ENCODE data around the gene GPR107.

GPR107 gene

DNA sequence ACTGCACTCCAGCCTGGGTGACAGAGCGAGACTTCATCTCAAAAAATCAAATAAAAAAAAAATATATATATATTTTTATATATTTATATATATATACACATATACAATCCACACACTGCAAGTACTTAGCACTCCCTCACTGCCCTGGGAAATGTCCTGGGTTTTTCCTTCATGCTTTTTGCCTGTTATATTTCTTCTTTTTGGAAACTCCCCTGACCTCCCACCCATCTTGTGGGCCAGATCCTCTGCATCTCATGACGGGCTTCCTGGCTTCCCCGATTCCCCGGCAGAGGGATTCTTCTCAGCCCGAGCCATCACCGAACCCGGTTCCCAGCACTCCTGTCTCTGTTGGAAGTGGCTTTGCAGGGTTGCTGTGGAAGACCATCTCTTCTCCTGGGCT lies 79.0 kb downstream of the GPR107 start:
- Mint-ChIP-seq H3K27me3 (no peaks in the 10 kb centered on the region), H3K4me3 (no peak overlapping the region), H3K9me3 (no peaks in the 10 kb centered on the region), H3K4me1 (peaks cover 28% of the 10 kb centered on the region), H3K36me3 (peaks cover 12% of the 10 kb centered on the region), H3K27ac (no peak overlapping the region)
- ATAC-seq (ENCODE audit: low read depth), result no peak
- DNase-seq (ENCODE audit: low spot score in 2 of 2), result no peak

DNA sequence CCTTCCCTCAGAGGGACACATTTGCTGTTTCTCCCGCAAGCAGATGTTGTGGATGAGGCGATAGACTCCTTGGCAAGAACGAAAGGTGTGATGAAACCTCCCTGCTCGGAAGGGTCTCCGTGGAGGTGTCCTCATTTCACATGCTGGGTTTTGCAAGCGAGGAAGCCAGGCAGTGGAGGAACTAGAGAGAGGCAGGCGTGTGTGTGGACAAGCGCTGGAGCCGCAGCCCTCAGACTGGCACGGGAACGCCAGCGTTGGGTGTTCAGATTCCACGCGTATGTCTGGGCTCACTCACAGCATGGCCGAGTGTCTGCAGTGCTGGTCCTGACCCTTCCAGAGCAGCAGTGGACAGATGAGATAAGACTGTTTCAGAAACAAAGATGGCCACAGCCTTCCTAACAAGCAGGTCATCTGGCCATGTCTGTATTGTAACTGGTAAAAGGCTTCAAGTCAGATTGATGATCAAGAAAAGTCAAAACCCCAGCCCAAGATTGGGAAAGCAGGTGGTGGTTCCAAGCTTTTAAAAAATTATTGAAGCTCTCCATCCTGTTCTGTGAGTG lies 83.5 kb downstream of the GPR107 start:
- DNase-seq (ENCODE audit: low spot score in 2 of 2), result no peak
- Mint-ChIP-seq H3K4me3 (no peak overlapping the region), H3K36me3 (peaks cover 4% of the 10 kb centered on the region), H3K27ac (no peak overlapping the region), H3K27me3 (no peaks in the 10 kb centered on the region), H3K4me1 (peaks cover 5% of the 10 kb centered on the region), H3K9me3 (no peaks in the 10 kb centered on the region)
- no peak for ATAC-seq (ENCODE audit: low read depth)

DNA sequence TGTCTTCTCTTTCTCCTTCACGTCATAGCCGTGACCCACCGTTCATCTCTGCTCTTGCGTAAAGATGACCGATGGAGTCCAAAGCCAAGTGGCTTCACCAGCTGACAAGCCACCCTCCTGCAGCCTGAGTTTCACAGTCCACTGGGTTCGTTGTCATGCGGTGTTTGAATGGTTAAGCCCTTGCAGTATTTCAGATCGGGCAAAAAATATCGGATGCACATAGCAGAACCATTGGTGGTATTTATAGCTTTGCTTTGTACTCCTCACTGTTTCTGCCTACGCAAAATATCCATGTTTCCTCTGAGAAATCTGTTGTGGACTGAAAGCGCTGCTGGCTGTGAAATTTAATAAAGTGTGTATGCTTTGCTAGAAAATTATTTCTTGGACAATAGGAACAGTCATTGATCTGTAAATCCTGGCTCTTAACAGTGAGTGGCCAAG lies 84.0 kb downstream of the GPR107 start:
- Mint-ChIP-seq H3K27ac (no peak overlapping the region), H3K9me3 (no peaks in the 10 kb centered on the region), H3K4me3 (no peak overlapping the region), H3K27me3 (no peaks in the 10 kb centered on the region), H3K36me3 (peaks cover 4% of the 10 kb centered on the region), H3K4me1 (peaks cover 5% of the 10 kb centered on the region)
- ATAC-seq (ENCODE audit: low read depth), result no peak
- DNase-seq (ENCODE audit: low spot score in 2 of 2), result no peak

DNA sequence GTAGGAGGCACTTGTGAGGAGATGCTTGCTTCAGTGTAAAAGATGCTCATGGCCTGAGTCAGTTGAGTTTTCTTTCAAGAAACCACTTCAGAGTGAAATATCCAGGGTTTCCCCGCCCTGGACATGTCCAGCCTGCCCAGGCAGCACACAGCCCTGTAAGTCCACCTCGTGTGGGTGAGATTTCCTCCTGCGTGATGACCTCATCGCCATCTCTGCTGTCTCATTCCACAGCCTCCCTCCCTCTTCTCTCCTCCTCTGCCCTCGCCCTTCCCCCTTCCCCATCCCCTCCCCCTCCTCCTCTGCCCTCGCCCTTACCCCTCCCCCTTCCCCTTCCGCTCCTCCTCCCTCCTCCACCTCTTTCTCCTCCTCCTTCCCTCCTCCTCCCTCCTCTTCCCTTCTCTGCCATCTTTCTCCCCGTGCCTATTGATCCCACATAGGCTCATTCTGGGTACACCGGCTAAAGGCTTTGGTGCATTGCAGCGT lies 84.5 kb downstream of the GPR107 start:
- Mint-ChIP-seq H3K27me3 (no peaks in the 10 kb centered on the region), H3K4me3 (no peak overlapping the region), H3K27ac (no peak overlapping the region), H3K36me3 (peaks cover 4% of the 10 kb centered on the region), H3K4me1 (peaks cover 5% of the 10 kb centered on the region), H3K9me3 (no peaks in the 10 kb centered on the region)
- DNase-seq (ENCODE audit: low spot score in 2 of 2) (no peak), ATAC-seq (ENCODE audit: low read depth) (no peak)

DNA sequence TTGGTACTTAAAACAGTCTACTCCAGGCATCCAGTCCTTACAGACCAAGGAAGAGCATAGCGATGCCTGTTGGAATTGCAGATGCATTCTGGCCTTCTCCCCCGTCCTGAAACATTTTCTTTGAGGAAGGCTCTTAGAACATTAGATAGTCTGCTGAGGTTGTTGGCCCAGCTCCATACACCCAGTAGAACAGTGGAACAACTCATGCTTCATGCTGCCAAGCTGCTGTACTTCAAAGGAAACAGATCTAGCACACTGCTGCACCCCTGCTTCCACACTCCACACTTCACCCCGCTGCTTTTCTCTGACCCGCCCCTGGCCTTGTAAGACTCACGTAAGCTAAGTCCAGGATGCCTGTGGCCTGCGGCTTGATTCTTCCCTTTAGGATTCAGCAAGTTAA lies 85.1 kb downstream of the GPR107 start:
- Mint-ChIP-seq H3K27ac (no peak overlapping the region), H3K4me3 (no peak overlapping the region), H3K36me3 (peaks cover 4% of the 10 kb centered on the region), H3K27me3 (no peaks in the 10 kb centered on the region), H3K4me1 (peaks cover 5% of the 10 kb centered on the region), H3K9me3 (no peaks in the 10 kb centered on the region)
- ATAC-seq (ENCODE audit: low read depth), result no peak
- DNase-seq (ENCODE audit: low spot score in 2 of 2), result no peak

DNA sequence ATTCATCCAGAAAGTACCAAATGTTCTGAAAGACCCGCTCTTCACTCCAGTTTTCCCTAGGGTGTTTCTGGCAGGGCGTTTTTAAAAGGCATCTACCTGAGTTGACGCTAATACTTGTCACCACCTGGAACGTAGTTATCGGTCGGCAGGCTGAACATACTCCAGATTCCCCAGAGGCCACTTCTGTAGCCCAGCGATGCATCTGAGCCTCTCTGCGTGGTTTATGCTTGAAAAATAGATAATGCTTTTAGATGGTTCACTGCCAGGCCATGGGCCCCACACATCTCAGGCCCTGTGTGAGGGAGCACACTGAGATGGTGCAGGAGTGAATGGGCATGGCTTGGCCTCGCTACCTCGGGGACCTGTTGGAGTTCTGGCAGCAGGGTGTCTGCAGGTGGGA lies 85.5 kb downstream of the GPR107 start:
- H3K4me3 Mint-ChIP-seq, result no peak overlapping the region
- no peak for DNase-seq (ENCODE audit: low spot score in 2 of 2)
- H3K27ac Mint-ChIP-seq, result no peak overlapping the region
- peaks cover 5% of the 10 kb centered on the region for H3K4me1 Mint-ChIP-seq
- no peaks in the 10 kb centered on the region for H3K9me3 Mint-ChIP-seq
- H3K36me3 Mint-ChIP-seq, result peaks cover 4% of the 10 kb centered on the region
- peaks cover 3% of the 10 kb centered on the region for H3K27me3 Mint-ChIP-seq
- no peak for ATAC-seq (ENCODE audit: low read depth)

DNA sequence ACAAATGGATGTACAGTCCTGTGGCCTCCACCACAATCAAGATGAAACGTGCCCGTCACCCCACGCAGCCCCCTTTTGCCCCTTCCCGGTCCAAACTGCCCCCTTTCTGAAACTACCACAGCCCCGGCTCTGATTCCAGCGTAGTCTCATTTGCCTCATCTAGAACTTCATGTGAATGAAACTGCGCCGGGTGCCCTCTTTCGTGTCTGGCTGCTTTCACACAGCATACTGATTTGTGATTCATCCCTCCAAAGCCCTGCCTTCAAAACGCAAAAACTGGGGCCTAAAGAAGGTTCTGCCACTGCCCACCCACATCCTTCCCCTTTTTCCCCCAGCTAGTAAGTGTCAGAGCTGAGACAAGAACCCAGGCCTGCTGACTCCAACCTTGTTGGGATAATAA lies 87.0 kb downstream of the GPR107 start:
- Mint-ChIP-seq H3K27ac (peak overlapping the region; percentile 6), H3K4me3 (no peak overlapping the region), H3K27me3 (peaks cover 8% of the 10 kb centered on the region), H3K4me1 (peaks cover 9% of the 10 kb centered on the region), H3K36me3 (no peaks in the 10 kb centered on the region), H3K9me3 (no peaks in the 10 kb centered on the region)
- ATAC-seq (ENCODE audit: low read depth) (peak; percentile 47), DNase-seq (ENCODE audit: low spot score in 2 of 2) (no peak)

DNA sequence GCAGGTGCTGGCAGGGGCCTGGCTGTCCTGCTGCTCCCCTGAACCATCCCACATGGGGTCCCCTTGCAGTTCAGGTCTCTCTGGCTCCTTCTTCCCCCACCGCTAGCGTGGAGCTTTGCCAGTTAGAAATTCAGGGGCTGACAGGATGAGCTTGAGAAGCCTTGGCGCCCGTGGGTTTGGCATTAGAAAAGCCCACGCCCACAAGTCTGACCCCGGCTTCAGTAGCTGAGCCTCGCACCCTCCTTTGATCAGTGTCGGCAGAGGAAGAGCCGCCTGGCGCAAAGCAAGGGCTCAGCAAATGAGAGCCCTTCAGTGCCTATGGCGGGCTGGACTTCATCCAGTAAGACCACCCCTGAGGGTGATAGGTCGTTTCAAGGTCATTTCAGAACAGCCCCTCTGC lies 88.3 kb downstream of the GPR107 start:
- no peaks in the 10 kb centered on the region for H3K9me3 Mint-ChIP-seq
- no peak overlapping the region for H3K4me3 Mint-ChIP-seq
- peaks cover 12% of the 10 kb centered on the region for H3K27me3 Mint-ChIP-seq
- H3K27ac Mint-ChIP-seq, result no peak overlapping the region
- DNase-seq (ENCODE audit: low spot score in 2 of 2) (no peak), ATAC-seq (ENCODE audit: low read depth) (no peak)
- peaks cover 9% of the 10 kb centered on the region for H3K4me1 Mint-ChIP-seq
- H3K36me3 Mint-ChIP-seq, result no peaks in the 10 kb centered on the region

DNA sequence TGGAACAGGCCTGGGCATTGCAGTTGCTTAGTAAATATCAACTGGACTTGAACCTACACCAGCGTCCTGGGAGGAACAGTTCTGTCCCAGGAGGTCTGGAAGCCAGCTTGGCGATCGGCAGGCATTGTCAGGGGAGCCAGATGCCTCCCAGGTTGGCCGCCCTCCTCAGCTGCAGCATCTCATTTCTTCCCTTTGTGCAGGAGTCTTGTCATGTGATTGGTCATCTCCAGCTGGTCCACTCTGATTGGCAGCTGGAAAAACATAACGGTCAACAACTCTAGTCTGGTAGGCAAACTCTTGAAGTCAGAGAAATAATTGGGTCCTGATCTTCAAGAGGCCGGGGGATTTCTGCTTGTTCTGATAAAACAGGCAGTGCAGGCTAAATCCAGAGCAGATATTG lies 88.9 kb downstream of the GPR107 start:
- Mint-ChIP-seq H3K9me3 (no peaks in the 10 kb centered on the region), H3K36me3 (no peaks in the 10 kb centered on the region), H3K27ac (no peak overlapping the region), H3K4me1 (peaks cover 9% of the 10 kb centered on the region), H3K27me3 (peaks cover 14% of the 10 kb centered on the region), H3K4me3 (no peak overlapping the region)
- ATAC-seq (ENCODE audit: low read depth), result no peak
- DNase-seq (ENCODE audit: low spot score in 2 of 2), result no peak

DNA sequence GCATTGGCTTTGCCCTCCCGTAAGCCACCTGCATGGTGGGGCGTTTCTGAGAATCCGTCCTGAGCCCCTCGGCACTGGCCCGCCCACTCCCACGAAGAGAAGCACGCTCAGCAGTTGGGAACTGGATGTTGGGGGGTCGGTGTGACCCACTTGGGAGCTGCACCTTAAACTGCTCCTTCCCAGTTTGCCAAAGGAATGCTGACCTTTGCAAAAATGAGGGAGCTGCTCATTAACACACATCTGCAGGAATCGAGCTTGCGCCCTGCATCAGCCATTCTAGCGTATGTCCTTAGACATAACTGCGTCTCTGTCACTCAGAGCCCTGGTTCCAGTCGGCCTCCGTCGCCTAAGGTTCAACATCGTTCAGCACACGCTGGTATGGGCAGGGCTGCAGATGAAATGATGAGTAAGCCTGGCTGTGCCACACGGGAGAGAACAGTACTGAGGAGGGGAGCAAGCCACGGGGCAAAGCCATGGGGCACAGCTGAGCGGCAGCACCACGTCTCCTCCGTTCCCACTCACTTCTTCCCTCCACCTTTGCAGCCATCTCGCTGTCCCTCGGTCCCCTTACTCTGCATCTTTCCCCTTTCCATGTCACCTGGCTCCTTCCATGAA lies 89.7 kb downstream of the GPR107 start:
- Mint-ChIP-seq H3K27ac (no peak overlapping the region), H3K36me3 (no peaks in the 10 kb centered on the region), H3K9me3 (no peaks in the 10 kb centered on the region), H3K27me3 (peaks cover 19% of the 10 kb centered on the region), H3K4me3 (no peak overlapping the region), H3K4me1 (peaks cover 9% of the 10 kb centered on the region)
- DNase-seq (ENCODE audit: low spot score in 2 of 2) (no peak), ATAC-seq (ENCODE audit: low read depth) (no peak)

DNA sequence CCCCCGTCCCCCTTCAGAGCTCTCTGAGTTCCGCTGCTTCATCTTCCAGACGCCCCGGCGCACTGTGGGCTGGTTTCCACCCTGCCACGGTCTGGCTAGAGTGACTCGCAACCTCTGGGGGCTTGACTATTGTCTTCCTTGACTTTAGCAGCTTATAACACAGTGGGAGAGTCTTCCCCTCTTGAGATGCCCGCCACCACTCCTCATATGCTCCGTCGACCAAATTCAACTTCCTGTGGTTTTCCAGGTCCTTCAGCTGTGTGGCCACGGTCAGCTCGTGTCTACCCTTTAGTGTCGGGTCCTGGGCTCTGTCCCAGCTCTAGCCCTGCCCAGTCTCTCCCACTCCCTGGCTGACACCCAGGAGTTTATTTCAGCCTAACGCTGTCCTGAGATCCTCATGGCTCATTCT lies 90.3 kb downstream of the GPR107 start:
- Mint-ChIP-seq H3K4me1 (peaks cover 9% of the 10 kb centered on the region), H3K27me3 (peaks cover 19% of the 10 kb centered on the region), H3K27ac (no peak overlapping the region), H3K9me3 (no peaks in the 10 kb centered on the region), H3K4me3 (no peak overlapping the region), H3K36me3 (no peaks in the 10 kb centered on the region)
- DNase-seq (ENCODE audit: low spot score in 2 of 2) (no peak), ATAC-seq (ENCODE audit: low read depth) (no peak)

DNA sequence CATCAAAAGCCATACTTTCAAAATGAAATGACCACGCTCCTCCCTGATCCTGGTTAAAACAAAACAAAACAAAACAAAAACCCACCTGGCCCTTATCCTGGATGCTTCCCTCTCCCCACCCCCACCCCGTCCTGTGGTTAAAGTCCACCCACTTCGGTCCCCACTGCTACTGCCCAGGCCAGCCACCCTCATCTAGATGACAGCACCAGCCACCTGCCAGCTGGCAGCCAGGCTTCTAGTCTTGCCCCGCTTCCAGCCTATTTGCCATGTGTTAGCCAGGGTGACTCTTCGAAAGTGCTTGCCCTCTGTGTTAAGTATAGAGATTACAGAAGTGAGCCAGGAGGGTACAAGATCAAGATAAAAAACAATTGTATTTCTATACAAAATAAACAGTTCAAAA lies 91.0 kb downstream of the GPR107 start:
- no peaks in the 10 kb centered on the region for H3K9me3 Mint-ChIP-seq
- no peak overlapping the region for H3K4me3 Mint-ChIP-seq
- peaks cover 19% of the 10 kb centered on the region for H3K27me3 Mint-ChIP-seq
- no peak overlapping the region for H3K27ac Mint-ChIP-seq
- H3K4me1 Mint-ChIP-seq, result peaks cover 9% of the 10 kb centered on the region
- H3K36me3 Mint-ChIP-seq, result no peaks in the 10 kb centered on the region
- ATAC-seq (ENCODE audit: low read depth) (no peak), DNase-seq (ENCODE audit: low spot score in 2 of 2) (no peak)

DNA sequence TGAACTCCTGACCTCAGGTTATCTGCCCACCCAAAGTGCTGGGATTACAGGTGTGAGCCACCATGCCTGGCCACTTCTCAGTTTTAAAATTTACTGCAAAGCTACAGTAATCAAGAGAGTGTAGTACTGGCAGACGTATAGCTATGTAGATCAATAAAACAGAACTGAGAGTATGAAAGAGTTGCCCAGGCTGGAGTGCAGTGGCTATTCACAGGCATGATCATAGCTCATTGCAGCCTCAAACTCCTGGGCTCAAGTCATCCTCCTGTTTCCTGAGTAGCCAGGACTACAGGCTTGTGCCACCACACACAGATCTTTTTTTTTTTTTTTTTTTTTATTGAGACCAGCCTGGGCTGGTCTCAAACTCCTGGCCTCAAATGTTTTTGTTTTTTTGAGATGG lies 92.0 kb downstream of the GPR107 start:
- H3K27me3 Mint-ChIP-seq, result peaks cover 19% of the 10 kb centered on the region
- DNase-seq (ENCODE audit: low spot score in 2 of 2), result no peak
- no peak for ATAC-seq (ENCODE audit: low read depth)
- H3K9me3 Mint-ChIP-seq, result no peaks in the 10 kb centered on the region
- H3K27ac Mint-ChIP-seq, result no peak overlapping the region
- no peak overlapping the region for H3K4me3 Mint-ChIP-seq
- H3K36me3 Mint-ChIP-seq, result no peaks in the 10 kb centered on the region
- H3K4me1 Mint-ChIP-seq, result peaks cover 8% of the 10 kb centered on the region

DNA sequence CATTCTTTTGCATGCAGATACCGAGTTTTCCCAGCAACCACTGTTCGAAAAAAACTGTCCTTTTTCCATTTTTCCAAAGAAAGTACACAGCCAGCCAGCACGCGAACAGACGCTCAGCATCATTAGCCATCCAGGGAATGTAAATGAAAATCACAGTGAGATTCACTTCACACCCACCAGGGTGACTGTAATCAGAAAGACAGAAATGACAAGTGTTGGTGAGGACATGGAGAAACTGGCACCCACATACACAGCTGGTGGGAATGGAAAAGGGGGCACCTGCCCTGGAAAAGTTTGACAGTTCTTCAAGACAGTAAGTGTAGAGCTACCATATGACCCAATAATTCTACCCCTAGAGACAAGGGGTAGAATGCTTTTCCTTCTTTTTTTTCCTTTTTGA lies 93.5 kb downstream of the GPR107 start:
- Mint-ChIP-seq H3K4me1 (peaks cover 4% of the 10 kb centered on the region), H3K27me3 (peaks cover 19% of the 10 kb centered on the region), H3K4me3 (no peak overlapping the region), H3K27ac (no peak overlapping the region), H3K36me3 (no peaks in the 10 kb centered on the region), H3K9me3 (no peaks in the 10 kb centered on the region)
- ATAC-seq (ENCODE audit: low read depth) (no peak), DNase-seq (ENCODE audit: low spot score in 2 of 2) (no peak)

DNA sequence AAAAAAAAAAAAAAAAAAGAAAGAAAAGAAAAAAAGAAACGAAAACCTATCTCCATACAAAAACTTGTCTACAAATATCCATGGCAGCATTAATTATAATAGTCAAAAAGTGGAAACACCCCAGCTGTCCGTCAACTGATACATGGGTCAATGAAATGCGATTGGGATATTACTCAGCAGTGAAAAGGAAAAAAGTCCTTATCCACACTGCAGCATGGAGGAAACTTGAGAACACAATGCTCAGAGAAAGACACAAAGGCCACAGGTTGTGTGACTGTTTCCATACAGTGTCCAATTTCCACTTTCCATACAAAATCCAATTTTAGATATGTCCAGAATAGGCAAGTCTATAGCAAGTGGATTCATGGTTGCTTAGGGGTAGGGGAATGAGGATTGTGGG lies 94.2 kb downstream of the GPR107 start:
- no peak overlapping the region for H3K27ac Mint-ChIP-seq
- DNase-seq (ENCODE audit: low spot score in 2 of 2), result no peak
- no peaks in the 10 kb centered on the region for H3K36me3 Mint-ChIP-seq
- peaks cover 4% of the 10 kb centered on the region for H3K4me1 Mint-ChIP-seq
- H3K9me3 Mint-ChIP-seq, result no peaks in the 10 kb centered on the region
- H3K27me3 Mint-ChIP-seq, result peaks cover 19% of the 10 kb centered on the region
- H3K4me3 Mint-ChIP-seq, result no peak overlapping the region
- ATAC-seq (ENCODE audit: low read depth), result no peak
